Tibial nerve (tissue), 4 donors: ENCODE measurements around the gene ZPR1. TPM values are rescaled to one million over a fixed set of nuclear protein-coding genes. Genes with fewer than 3 reads are reported as not detected.

Experiments used
- DNase-seq, 2 donors: peaks; one replicate each; pipeline ENCODE4 v3.0.0-alpha.2; 2019; ENCODE audit warnings: low spot score in 2 of 2
- H3K27ac ChIP-seq, 4 donors: fragments of 200-600 bp; sonication (generic) in 3 of 4; one replicate each; pipeline ENCODE4 v1.5.1; 2017 to 2019; ENCODE audit warnings: mild to moderate bottlenecking in 1 of 4
- H3K27me3 ChIP-seq, 2 donors: fragments of 200-600 bp; sonication (generic) in 1 of 2; one replicate each; pipeline versions ENCODE4 v1.5.1 to v1.6.0; 2017 to 2019
- H3K36me3 ChIP-seq, 3 donors: fragments of 200-600 bp; sonication (generic); one replicate each; pipeline ENCODE4 v1.5.1; 2018 to 2019
- H3K4me1 ChIP-seq, 4 donors: fragments of 200-600 bp; sonication (generic) in 3 of 4; one replicate each; pipeline ENCODE4 v1.5.1; 2017 to 2019
- H3K4me3 ChIP-seq, 4 donors: fragments of 200-600 bp; sonication (generic) in 3 of 4; one replicate each; pipeline ENCODE4 v1.5.1; 2017 to 2019; ENCODE audit warnings: mild to moderate bottlenecking in 1 of 4, moderate library complexity in 1 of 4
- H3K9me3 ChIP-seq, 4 donors: fragments of 200-600 bp; sonication (generic) in 3 of 4; one replicate each; pipeline ENCODE4 v1.5.1; 2017 to 2019
- EP300 ChIP-seq, 2 donors: sonication (generic); formaldehyde crosslinking; IDR thresholded peaks; one replicate each; pipeline ENCODE4 v1.6.1; 2017; ENCODE audit warnings: antibody characterized with exemption in 2 of 2, mild to moderate bottlenecking in 1 of 2
- POLR2A ChIP-seq, 2 donors: fragments of 450-650 bp; IDR thresholded peaks; one replicate each; pipeline ENCODE4 v1.6.1; 2017; ENCODE audit warnings: antibody characterized with exemption in 2 of 2, mild to moderate bottlenecking in 2 of 2, moderate library complexity in 2 of 2
- WGBS, 2 donors: methylation state at CpG; one replicate each; pipeline ENCODE4 v1.1.5; 2018; 5-methylcytosine and 5-hydroxymethylcytosine counted together
- total RNA-seq, 4 donors: library from RNA; depleted of rRNA; stranded (reverse); fragments of >200 nt; gene quantifications; one replicate each; pipeline ENCODE4 v1.1.0, GENCODE V29; 2016
- TF ChIP-seq, protein P1 (sequence below), 5 experiments: fragments of 200-600 bp in 3 of 5; fragments of 450-650 bp in 2 of 5; sonication (generic) in 3 of 5; IDR thresholded peaks; one replicate each; pipeline ENCODE4 v1.5.1; 2016 to 2019; ENCODE audit warnings: antibody characterized with exemption in 5 of 5, mild to moderate bottlenecking in 3 of 5, moderate library complexity in 2 of 5

The ZPR1 gene
- total RNA-seq, 4 donors from 2014 or later: 11.4 to 28.5 (median 23.8) TPM

- TF ChIP-seq EP300 (IDR thresholded peaks at IDR 0.05): no peak
- no peak for TF ChIP-seq POLR2A (IDR thresholded peaks at IDR 0.05)
- TF ChIP-seq, protein P1, sequence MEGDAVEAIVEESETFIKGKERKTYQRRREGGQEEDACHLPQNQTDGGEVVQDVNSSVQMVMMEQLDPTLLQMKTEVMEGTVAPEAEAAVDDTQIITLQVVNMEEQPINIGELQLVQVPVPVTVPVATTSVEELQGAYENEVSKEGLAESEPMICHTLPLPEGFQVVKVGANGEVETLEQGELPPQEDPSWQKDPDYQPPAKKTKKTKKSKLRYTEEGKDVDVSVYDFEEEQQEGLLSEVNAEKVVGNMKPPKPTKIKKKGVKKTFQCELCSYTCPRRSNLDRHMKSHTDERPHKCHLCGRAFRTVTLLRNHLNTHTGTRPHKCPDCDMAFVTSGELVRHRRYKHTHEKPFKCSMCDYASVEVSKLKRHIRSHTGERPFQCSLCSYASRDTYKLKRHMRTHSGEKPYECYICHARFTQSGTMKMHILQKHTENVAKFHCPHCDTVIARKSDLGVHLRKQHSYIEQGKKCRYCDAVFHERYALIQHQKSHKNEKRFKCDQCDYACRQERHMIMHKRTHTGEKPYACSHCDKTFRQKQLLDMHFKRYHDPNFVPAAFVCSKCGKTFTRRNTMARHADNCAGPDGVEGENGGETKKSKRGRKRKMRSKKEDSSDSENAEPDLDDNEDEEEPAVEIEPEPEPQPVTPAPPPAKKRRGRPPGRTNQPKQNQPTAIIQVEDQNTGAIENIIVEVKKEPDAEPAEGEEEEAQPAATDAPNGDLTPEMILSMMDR (IDR thresholded peaks at IDR 0.05): no peak
- DNase-seq: no peak
- 100% methylated on average over 1 of the region's 1 CpG for WGBS, 2 donors
- no peak overlapping the region for H3K27ac ChIP-seq
- no peaks in the 10 kb centered on the region for H3K36me3 ChIP-seq
- H3K4me3 ChIP-seq: no peak overlapping the region
- H3K9me3 ChIP-seq: no peaks in the 10 kb centered on the region
- no peaks in the 10 kb centered on the region for H3K27me3 ChIP-seq
- H3K4me1 ChIP-seq: peaks cover 0 to 11% (median 4%) of the 10 kb centered on the region in 4 donors
Observed at GRCh38 chr11:116793772-116794097, 5.9 kb upstream of the ZPR1 start.

- 62 to 74% methylated on average over 8 of the region's 8 CpGs for WGBS, 2 donors
- Histone ChIP-seq H3K9me3 (no peaks in the 10 kb centered on the region), H3K4me3 (no peak overlapping the region), H3K4me1 (peaks cover 0 to 17% (median 6%) of the 10 kb centered on the region in 4 donors), H3K36me3 (no peaks in the 10 kb centered on the region), H3K27me3 (no peaks in the 10 kb centered on the region), H3K27ac (no peak overlapping the region)
- TF ChIP-seq POLR2A (IDR thresholded peaks at IDR 0.05) (no peak), EP300 (IDR thresholded peaks at IDR 0.05) (no peak)
- TF ChIP-seq, protein P1 (IDR thresholded peaks at IDR 0.05): no peak
- DNase-seq: no peak
Observed at GRCh38 chr11:116792869-116793771, 5.3 kb upstream of the ZPR1 start.

GRCh38 chr11:116792144-116792868 lies 4.5 kb upstream of the ZPR1 start:
- H3K9me3 ChIP-seq: no peaks in the 10 kb centered on the region
- H3K4me3 ChIP-seq: no peak overlapping the region
- TF ChIP-seq EP300 (IDR thresholded peaks at IDR 0.05) (no peak), POLR2A (IDR thresholded peaks at IDR 0.05) (no peak)
- TF ChIP-seq, protein P1 (IDR thresholded peaks at IDR 0.05): no peak
- no peak for DNase-seq
- no peaks in the 10 kb centered on the region for H3K27me3 ChIP-seq
- H3K27ac ChIP-seq: no peak overlapping the region
- WGBS, 2 donors: 66 to 72% methylated on average over 8 of the region's 8 CpGs
- peaks cover 0 to 17% (median 7%) of the 10 kb centered on the region in 4 donors for H3K4me1 ChIP-seq
- H3K36me3 ChIP-seq: no peaks in the 10 kb centered on the region

GRCh38 chr11:116791813-116792143 lies 4.0 kb upstream of the ZPR1 start, which contains the start of gene APOA5:
TSS of gene APOA5 (minus strand) at chr11:116791879. CDS start at chr11:116791860, 19 bp downstream.
- Histone ChIP-seq H3K27me3 (no peaks in the 10 kb centered on the region), H3K27ac (no peak within 1 kb of the TSS), H3K4me1 (peaks cover 0 to 22% (median 11%) of the 10 kb centered on the region in 4 donors), H3K9me3 (no peaks in the 10 kb centered on the region), H3K4me3 (peak within 1 kb of the TSS in 1 of 4 donors; percentile 18), H3K36me3 (no peaks in the 10 kb centered on the region)
- TF ChIP-seq, protein P1 (IDR thresholded peaks at IDR 0.05): no peak
- TF ChIP-seq POLR2A (IDR thresholded peaks at IDR 0.05) (no peak), EP300 (IDR thresholded peaks at IDR 0.05) (no peak)
- no peak for DNase-seq
- 90 to 94% methylated on average over 7 of the region's 7 CpGs for WGBS, 2 donors
